Esophagus muscularis mucosa (tissue), 4 donors: ENCODE data around the gene RASGRF2. TPM values are rescaled to one million over a fixed set of nuclear protein-coding genes. Genes with fewer than 3 reads are reported as not detected.
A peak's percentile ranks its signal among the peaks of the same experiment; 100 is the strongest.

Source experiments
- DNase-seq: peaks from one replicate; pipeline ENCODE4 v3.0.0-alpha.2; 2017; ENCODE audit errors: extremely low spot score
- H3K27ac ChIP-seq, 4 donors: fragments of 200-600 bp; sonication (generic); replicated peaks in 1 of 4; 1 replicate in 3 of 4; 2 replicates in 1 of 4; pipeline ENCODE4 v1.5.1; 2016 to 2019; ENCODE audit warnings: mild to moderate bottlenecking in 1 of 4
- H3K27me3 ChIP-seq, 4 donors: fragments of 200-600 bp; sonication (generic); one replicate each; pipeline versions ENCODE4 v1.5.1 to v1.6.0; 2016 to 2019
- H3K36me3 ChIP-seq, 4 donors: fragments of 200-600 bp; sonication (generic); one replicate each; pipeline ENCODE4 v1.5.1; 2016 to 2019
- H3K4me1 ChIP-seq, 4 donors: fragments of 200-600 bp; sonication (generic); one replicate each; pipeline ENCODE4 v1.5.1; 2016 to 2019
- H3K4me3 ChIP-seq, 4 donors: fragments of 200-600 bp; sonication (generic); 1 replicate in 2 of 4; 2 replicates in 2 of 4; pipeline ENCODE4 v1.5.1; 2016 to 2019; ENCODE audit warnings: mild to moderate bottlenecking in 4 of 4, moderate library complexity in 1 of 4
- H3K9me3 ChIP-seq, 4 donors: fragments of 200-600 bp; sonication (generic); 1 replicate in 3 of 4; 2 replicates in 1 of 4; pipeline ENCODE4 v1.5.1; 2016 to 2019
- CTCF ChIP-seq, 3 experiments: fragments of 200-600 bp in 2 of 3; fragments of 450-650 bp in 1 of 3; sonication (generic) in 2 of 3; IDR thresholded peaks; one replicate each; pipeline ENCODE4 v1.5.1; 2017 to 2019; ENCODE audit warnings: antibody characterized with exemption in 3 of 3, mild to moderate bottlenecking in 2 of 3, moderate library complexity in 1 of 3
- EP300 ChIP-seq: sonication (generic); formaldehyde crosslinking; IDR thresholded peaks from one replicate; pipeline ENCODE4 v1.6.1; 2017; ENCODE audit warnings: antibody characterized with exemption
- POLR2A ChIP-seq: fragments of 450-650 bp; IDR thresholded peaks from one replicate; pipeline ENCODE4 v1.6.1; 2017; ENCODE audit warnings: antibody characterized with exemption, moderate library complexity, mild to moderate bottlenecking, low read depth
- POLR2AphosphoS5 ChIP-seq, 2 donors: sonication (generic); formaldehyde crosslinking; IDR thresholded peaks; one replicate each; pipeline ENCODE4 v1.6.1; 2017; ENCODE audit warnings: antibody characterized with exemption in 2 of 2
- WGBS: methylation state at CpG from one replicate; pipeline ENCODE4 v1.1.5; 2018; 5-methylcytosine and 5-hydroxymethylcytosine counted together
- intact Hi-C: fragments of 100-400 bp; cut with DNase I; formaldehyde crosslinking; loops from one replicate; pipeline ENCODE4 v1.15.1; 2023
- total RNA-seq, 4 donors: library from RNA; depleted of rRNA; stranded (reverse); fragments of >200 nt; gene quantifications; one replicate each; pipeline versions ENCODE4 v1.1.0 to v1.2.1, GENCODE V29; 2016

The RASGRF2 gene
- total RNA-seq, 4 donors from 2014 or later = 4.2 to 7.6 (median 5.9) TPM

GRCh38 chr5:81242906-81243436 is 282.8 kb downstream of the RASGRF2 start:
- intact Hi-C loops = no loop called here
- Histone ChIP-seq H3K4me1 (peaks cover 12 to 48% (median 34%) of the 10 kb centered on the region in 4 donors), H3K36me3 (no peaks in the 10 kb centered on the region), H3K4me3 (no peak overlapping the region), H3K27me3 (no peaks in the 10 kb centered on the region), H3K9me3 (no peaks in the 10 kb centered on the region), H3K27ac (no peak overlapping the region)
- WGBS = 82% methylated on average over 4 of the region's 4 CpGs
- DNase-seq = peak; percentile 90
- TF ChIP-seq EP300 (no peak), POLR2AphosphoS5 (IDR thresholded peaks at IDR 0.05) (no peak), CTCF (IDR thresholded peaks at IDR 0.05) (no peak), POLR2A (no peak)

GRCh38 chr5:81244451-81244850 is 284.3 kb downstream of the RASGRF2 start:
- TF ChIP-seq EP300 (no peak), POLR2AphosphoS5 (IDR thresholded peaks at IDR 0.05) (no peak), POLR2A (no peak), CTCF (IDR thresholded peaks at IDR 0.05) (no peak)
- 90% methylated on average over 4 of the region's 4 CpGs for WGBS
- Histone ChIP-seq H3K9me3 (no peaks in the 10 kb centered on the region), H3K27ac (no peak overlapping the region), H3K4me1 (peaks cover 15 to 58% (median 39%) of the 10 kb centered on the region in 4 donors), H3K36me3 (no peaks in the 10 kb centered on the region), H3K27me3 (no peaks in the 10 kb centered on the region), H3K4me3 (no peak overlapping the region)
- peak; percentile 90 for DNase-seq
- intact Hi-C loops = no loop called here

- peak; percentile 31 for DNase-seq
- H3K27ac ChIP-seq = no peak overlapping the region
- 93% methylated on average over 5 of the region's 5 CpGs for WGBS
Measured at GRCh38 chr5:81245871-81246235, 285.7 kb downstream of the RASGRF2 start.

GRCh38 chr5:81246697-81247096 is 286.5 kb downstream of the RASGRF2 start:
- H3K4me3 ChIP-seq = no peak overlapping the region

More at GRCh38 chr5:81245871-81246235, 285.7 kb downstream of the RASGRF2 start:
- no peaks in the 10 kb centered on the region for H3K9me3 ChIP-seq
- intact Hi-C loops = no loop called here
- no peaks in the 10 kb centered on the region for H3K27me3 ChIP-seq
- H3K36me3 ChIP-seq = no peaks in the 10 kb centered on the region
- peaks cover 15 to 55% (median 34%) of the 10 kb centered on the region in 4 donors for H3K4me1 ChIP-seq
- TF ChIP-seq POLR2AphosphoS5 (IDR thresholded peaks at IDR 0.05) = no peak
- TF ChIP-seq CTCF (IDR thresholded peaks at IDR 0.05) = no peak
- TF ChIP-seq POLR2A = no peak
- no peak for TF ChIP-seq EP300
- H3K4me3 ChIP-seq = no peak overlapping the region

More at GRCh38 chr5:81246697-81247096, 286.5 kb downstream of the RASGRF2 start:
- 97% methylated on average over 6 of the region's 6 CpGs for WGBS
- Histone ChIP-seq H3K27ac (no peak overlapping the region), H3K9me3 (no peaks in the 10 kb centered on the region), H3K36me3 (peaks cover 0 to 6% (median 0%) of the 10 kb centered on the region in 4 donors), H3K4me1 (peaks cover 15 to 48% (median 33%) of the 10 kb centered on the region in 4 donors), H3K27me3 (no peaks in the 10 kb centered on the region)
- peak; percentile 68 for DNase-seq
- intact Hi-C loops = no loop called here
- TF ChIP-seq POLR2A (no peak), EP300 (no peak), CTCF (IDR thresholded peaks at IDR 0.05) (no peak), POLR2AphosphoS5 (IDR thresholded peaks at IDR 0.05) (no peak)
